ENCODE results near the gene TDP2.
A peak's percentile ranks its signal among the peaks of the same experiment; 100 is the strongest.
"Not testable (repeated sequence)": the region's sequence is repeated elsewhere in the genome, so short reads cannot be mapped to it uniquely, and the experiment has no call there.

The TDP2 gene

DNA sequence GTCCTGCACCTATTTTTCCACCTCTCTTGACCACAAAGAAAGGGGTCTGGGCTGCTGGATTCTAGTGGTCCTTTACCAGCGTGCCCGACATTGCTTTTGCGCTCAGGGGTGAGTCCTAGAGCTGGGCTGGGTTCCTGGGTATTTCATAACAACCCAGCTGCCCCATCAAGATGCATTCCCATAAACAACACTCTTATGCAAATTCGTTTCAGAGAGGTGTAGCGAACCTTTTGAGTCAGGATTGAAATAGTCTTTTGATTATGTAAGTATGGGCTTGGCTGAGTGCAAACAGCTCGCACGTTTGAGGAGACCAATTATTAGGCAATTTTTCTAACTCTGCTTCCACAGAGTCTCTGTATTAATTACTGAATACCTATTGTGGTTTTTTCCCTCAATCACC, 13.9 kb upstream of the TDP2 start:
- DNase-seq (ENCODE audit: low read depth in 2 of 2) = no peak

- DNase-seq (ENCODE audit: low read depth in 2 of 2) = not testable (repeated sequence)
These were observed 12.2 kb upstream of the TDP2 start for GRCh38 chr6:24678792-24679352.

DNA sequence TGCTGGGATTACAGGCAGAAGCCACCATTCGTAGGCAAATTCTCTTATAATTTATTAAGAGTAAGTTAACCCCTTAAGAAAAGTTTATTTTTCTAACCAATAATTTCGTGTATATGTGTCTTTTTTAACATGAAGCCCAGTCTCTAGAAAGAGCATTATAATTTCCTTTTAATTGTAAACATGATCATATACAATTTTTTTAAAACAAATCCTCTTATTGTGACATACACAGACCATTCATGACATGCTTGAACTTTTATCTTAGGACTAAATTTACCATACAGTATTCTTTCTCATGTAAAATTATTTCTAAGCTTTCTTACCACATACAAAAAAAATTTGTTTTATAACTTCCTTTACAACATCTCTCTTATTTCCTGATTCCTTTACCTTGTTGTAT, 6.9 kb upstream of the TDP2 start:
- no peak for DNase-seq (ENCODE audit: low read depth in 2 of 2)

DNA sequence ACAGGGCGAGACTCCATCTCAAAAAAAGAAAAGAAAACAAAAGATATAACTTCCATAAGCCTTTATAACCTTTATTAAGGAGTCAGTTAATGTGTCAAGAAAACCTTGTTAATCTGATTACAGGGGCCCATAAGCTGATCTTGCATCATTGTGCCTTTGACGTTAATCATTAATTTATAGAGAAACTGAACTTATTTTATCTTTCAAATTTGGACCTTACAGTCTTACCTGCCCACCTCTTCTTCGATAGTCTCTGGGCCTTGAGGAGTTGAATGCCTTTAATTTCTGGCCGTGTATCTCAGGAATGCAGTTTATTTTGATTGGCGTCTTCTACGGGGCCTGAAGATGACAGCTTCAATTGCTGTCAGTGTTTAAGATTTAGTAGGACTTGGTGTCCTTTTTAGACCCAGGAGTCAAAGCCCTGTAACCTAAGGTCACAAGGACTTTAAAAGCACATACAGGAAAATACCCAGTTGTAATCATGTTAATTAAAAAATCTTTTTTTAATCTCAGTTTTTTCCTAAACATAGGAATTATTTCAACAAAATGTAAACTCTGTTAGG, 6.0 kb upstream of the TDP2 start:
- DNase-seq (ENCODE audit: low read depth in 2 of 2) = no peak

GRCh38 chr6:24671077-24671476, 4.4 kb upstream of the TDP2 start:
- not testable (repeated sequence) for DNase-seq (ENCODE audit: low read depth in 2 of 2)

- DNase-seq (ENCODE audit: low read depth in 2 of 2) = not testable (repeated sequence)
These were observed 3.8 kb upstream of the TDP2 start for GRCh38 chr6:24670492-24670891.

- DNase-seq (ENCODE audit: low read depth in 2 of 2) = no peak
These were observed 2.3 kb upstream of the TDP2 start for GRCh38 chr6:24668997-24669361.

- DNase-seq (ENCODE audit: low read depth in 2 of 2) = not testable (repeated sequence)
These were observed 1.6 kb upstream of the TDP2 start for GRCh38 chr6:24668066-24668996.

DNA sequence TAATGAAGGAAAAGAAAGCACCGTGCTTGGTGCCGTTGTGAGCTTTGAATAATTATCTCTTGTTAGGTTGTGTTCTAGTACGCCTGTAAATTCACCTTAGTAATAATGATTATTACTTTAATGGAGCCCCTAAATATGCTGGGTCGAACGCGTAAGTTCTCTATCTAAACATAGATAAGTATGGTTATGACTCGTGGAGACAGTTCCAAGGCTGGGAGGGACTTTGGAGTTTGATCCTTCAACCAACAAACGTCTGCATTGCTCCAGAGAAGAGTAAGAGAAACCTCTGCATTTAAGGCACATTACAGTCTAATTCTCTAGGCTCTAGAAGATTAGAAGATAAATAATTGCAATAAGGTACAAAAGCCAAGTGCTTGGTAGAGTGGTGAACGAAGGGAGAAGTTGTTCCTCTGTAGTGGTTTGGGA, 692 bp upstream of the TDP2 start:
- DNase-seq (ENCODE audit: low read depth in 2 of 2) = no peak

DNA sequence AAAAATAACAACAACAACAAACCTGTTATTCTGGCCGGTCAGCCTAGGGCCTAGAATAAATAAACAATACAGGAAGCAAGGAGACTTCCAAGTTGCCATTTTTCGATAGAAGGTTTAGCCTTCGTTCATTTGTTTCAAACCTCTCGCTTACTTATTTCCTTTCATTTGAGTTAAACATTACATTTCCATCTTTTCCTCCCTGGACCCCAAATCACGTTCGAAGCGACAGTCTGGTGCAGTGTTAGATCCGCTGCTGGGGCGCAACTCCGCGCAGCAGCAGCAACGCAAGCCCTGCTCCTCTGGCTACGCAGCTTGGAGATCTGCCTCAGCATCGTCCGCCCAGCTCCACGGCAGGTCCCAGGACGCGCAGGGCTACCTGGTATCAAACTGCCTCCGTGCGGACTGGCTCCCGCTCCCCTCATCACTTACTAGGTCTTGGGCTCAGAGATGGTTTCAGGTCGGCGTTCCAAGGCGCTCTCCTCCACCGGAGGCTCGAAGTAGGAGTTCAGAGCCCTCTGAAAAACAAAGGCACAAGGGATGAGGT, 530 bp downstream of the TDP2 start:
- DNase-seq (ENCODE audit: low read depth in 2 of 2) = peak in 1 of 2 donors; percentile 23

DNA sequence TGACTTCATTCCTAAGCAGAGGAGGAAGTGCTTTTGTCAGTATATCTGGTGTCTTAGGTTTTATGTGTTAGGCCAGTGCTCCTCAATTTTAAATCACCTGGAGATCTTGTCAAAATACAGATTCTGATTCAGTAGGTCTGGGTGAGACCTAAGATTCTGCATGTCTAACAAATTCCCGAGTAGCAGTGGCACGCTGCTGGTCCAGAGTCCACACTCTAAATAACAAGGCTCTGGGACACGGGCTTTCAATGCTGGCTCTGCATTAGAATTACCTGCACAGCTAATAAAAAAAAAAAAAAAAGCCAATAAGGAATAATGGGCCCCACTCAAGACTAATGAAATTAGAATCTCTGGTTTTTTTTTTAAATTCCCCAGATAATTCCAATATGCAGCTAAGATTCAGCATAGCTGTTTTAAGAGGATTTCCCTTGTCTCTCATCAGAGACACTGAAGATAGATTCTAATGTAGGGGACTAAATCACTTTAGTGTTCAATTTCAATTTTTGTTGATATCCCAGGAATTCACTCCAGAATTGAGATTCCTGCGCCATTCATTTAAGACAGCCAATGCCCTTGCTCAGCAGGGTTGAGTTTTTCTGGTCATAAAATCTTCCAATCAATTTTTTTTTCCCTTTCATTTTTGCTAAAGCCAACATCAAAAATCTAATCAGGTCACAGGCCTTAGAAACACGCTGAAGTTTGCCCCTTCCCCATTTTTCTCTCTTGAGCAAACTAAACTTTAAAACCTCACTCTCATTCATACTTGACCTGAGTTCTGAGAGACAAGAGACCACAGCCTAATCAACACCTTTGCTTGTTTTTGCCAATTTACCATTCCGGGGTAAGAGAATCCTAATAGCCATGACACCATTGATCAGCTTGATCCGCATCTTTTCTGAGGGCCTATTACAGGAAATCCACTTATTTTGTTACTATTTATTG, 2.4 kb downstream of the TDP2 start:
- no peak for DNase-seq (ENCODE audit: low read depth in 2 of 2)

- no peak for DNase-seq (ENCODE audit: low read depth in 2 of 2)
These were observed 3.5 kb downstream of the TDP2 start for GRCh38 chr6:24663189-24663588.

- no peak for DNase-seq (ENCODE audit: low read depth in 2 of 2)
These were observed 4.5 kb downstream of the TDP2 start for GRCh38 chr6:24662236-24662635.

- DNase-seq (ENCODE audit: low read depth in 2 of 2) = not testable (repeated sequence)
These were observed 4.9 kb downstream of the TDP2 start for GRCh38 chr6:24661759-24662158.

DNA sequence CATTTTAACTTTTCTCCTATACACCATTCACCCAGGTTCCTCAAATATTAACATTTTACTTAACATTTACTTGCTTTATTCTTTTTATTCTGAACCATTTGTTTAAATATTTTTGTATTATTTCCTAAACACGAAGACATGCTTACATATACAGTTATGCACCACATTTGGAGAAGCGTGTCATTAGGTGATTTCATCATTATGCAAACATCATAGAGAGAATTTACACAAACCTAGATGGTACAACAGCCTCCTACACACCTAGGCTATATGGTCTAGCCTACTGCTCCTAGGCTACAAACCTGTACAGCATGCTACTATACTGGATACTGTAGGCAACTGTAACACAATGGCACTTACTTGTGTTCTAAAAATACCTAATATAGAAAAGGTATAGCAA, 6.6 kb downstream of the TDP2 start:
- DNase-seq (ENCODE audit: low read depth in 2 of 2) = no peak

GRCh38 chr6:24659561-24659960, 7.1 kb downstream of the TDP2 start:
- no peak for DNase-seq (ENCODE audit: low read depth in 2 of 2)

DNA sequence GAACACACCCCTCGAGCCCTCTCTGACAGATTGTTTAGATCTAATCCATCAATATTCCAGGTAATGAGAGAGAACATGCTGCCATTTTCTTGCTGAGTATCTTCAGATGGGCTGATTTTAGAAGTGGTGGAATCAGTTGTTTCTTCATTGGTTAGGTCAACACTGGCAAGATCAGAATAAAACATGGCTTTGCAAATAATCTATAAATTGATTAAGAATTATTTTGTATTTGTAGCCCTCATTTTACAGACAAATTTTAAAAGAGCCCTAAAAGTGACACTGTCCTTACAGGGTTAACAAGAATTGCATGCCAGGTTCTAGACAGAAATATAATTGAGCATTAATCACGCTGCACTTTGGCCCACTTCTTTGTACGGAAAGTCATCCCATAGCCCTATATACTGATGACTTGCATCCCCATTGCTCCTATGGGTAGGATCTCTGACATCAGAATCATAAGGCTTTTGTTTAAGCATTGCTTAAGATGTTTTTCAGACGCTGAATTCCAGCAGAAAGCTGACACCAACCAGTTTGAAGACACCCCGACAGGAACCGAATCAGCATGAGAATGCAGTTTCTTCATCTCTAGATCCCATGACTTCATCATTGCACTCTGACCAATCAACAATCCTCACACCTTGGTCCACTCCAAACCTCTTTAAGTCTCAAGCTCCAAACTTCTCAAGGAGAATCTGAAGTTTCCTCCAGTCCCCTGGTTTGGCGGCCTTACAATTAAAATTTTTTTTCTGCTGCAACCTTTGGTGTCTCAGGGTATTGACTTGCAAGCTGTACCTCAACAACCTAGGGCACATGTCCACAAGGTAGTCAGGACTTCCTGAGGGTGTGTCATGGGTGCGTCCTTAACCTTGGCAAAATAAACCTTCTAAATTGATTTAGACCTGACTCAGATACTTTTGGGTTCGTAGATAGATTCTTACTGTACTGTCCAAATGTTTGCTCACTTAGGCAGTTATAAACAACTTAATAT, 7.8 kb downstream of the TDP2 start:
- DNase-seq (ENCODE audit: low read depth in 2 of 2) = no peak

DNA sequence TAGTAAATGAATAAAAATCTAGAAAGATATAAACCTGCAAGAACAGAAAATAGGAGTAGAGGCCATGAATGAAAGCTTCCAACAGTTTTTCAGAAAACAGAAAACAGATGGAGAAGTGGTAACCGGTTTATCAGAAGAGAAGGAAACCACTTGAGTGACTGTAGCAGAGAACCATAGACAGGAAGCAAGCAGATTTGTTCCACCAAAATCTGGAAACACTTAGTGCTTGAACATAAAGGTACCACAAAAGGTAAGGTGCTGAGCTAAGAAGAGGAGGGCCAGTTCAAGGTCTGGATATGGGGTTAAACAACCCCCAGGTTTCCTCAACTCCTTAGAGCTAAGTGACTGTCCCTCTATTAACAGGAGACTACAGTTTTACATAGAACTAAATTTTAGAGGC, 11.5 kb downstream of the TDP2 start:
- no peak for DNase-seq (ENCODE audit: low read depth in 2 of 2)

DNA sequence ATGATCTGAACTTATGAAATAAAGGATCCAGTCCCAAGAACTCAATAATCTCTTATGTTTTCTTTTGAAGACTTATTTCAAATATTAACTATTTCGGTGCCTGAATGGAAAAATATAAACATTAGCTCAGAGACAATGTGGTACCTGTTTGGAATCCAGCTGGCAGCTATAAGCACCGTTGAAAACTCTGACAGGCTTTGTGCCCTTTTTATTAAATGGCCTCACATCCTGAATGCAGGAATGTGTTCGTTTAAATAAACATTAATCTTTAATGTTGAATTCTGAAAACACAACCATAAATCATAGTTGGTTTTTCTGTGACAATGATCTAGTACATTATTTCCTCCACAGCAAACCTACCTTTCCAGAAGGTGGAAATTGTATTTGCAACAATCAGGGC, 16.3 kb downstream of the TDP2 start:
- no peak for DNase-seq (ENCODE audit: low read depth in 2 of 2)

DNA sequence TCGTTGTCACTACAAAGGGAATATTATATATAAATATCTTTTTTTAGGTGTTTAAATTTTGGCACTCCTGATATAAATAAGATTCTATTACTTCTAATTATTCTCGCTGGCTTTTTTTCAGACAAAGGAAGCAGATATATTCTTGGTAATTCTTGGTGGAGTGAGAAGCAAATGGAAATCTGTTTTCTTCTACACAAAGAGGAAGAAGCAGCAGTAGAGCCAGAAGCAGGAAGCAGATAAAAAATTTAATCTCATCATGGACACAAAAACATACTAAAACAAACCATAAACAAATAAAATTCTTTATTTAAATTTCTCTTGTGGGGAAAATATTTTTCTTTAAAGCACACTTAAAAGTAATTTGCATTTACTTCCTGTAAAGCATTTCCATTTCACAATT, 17.0 kb downstream of the TDP2 start:
- DNase-seq (ENCODE audit: low read depth in 2 of 2) = no peak
